Ascending aorta (tissue), 2 donors: Measurements from ENCODE around the gene RUSC1. TPM values are rescaled to one million over a fixed set of nuclear protein-coding genes. Genes with fewer than 3 reads are reported as not detected.
"Not testable (repeated sequence)": the region's sequence is repeated elsewhere in the genome, so short reads cannot be mapped to it uniquely, and the experiment has no call there.

ENCODE experiments used
- DNase-seq, 2 donors: peaks; one replicate each; pipeline ENCODE4 v3.0.0-alpha.2; 2019; ENCODE audit warnings: low spot score in 2 of 2
- H3K27ac ChIP-seq, 2 donors: fragments of 200-600 bp; sonication (generic); one replicate each; pipeline ENCODE4 v1.5.1; 2016 to 2017; ENCODE audit warnings: mild to moderate bottlenecking in 1 of 2
- H3K27me3 ChIP-seq: fragments of 200-600 bp; sonication (generic); one replicate; pipeline ENCODE4 v1.5.1; 2017
- H3K36me3 ChIP-seq, 2 donors: fragments of 200-600 bp; sonication (generic); one replicate each; pipeline ENCODE4 v1.5.1; 2016
- H3K4me1 ChIP-seq, 2 donors: fragments of 200-600 bp; sonication (generic); one replicate each; pipeline ENCODE4 v1.5.1; 2016 to 2017; ENCODE audit warnings: mild to moderate bottlenecking in 1 of 2
- H3K4me3 ChIP-seq, 2 donors: fragments of 200-600 bp; sonication (generic); one replicate each; pipeline ENCODE4 v1.5.1; 2016 to 2017; ENCODE audit warnings: mild to moderate bottlenecking in 1 of 2
- H3K9me3 ChIP-seq, 2 donors: fragments of 200-600 bp; sonication (generic); one replicate each; pipeline ENCODE4 v1.5.1; 2016
- CTCF ChIP-seq, 3 experiments: fragments of 200-600 bp in 2 of 3; fragments of 450-650 bp in 1 of 3; sonication (generic) in 2 of 3; IDR thresholded peaks; one replicate each; pipeline ENCODE4 v1.5.1; 2016 to 2019; ENCODE audit warnings: antibody characterized with exemption in 3 of 3, mild to moderate bottlenecking in 1 of 3, moderate library complexity in 1 of 3
- intact Hi-C: fragments of 100-400 bp; cut with DNase I; formaldehyde crosslinking; loops from one replicate; pipeline ENCODE4 v1.15.1; 2023
- total RNA-seq: library from RNA; depleted of rRNA; stranded (reverse); fragments of >200 nt; gene quantifications from one replicate; pipeline ENCODE4 v1.1.0, GENCODE V29; 2016

The RUSC1 gene
- total RNA-seq, 1 donor from 2014 or later = 18.4 TPM

GRCh38 chr1:155326020-155326526, 5.4 kb downstream of the RUSC1 start:
- no peaks in the 10 kb centered on the region for H3K27me3 ChIP-seq
- no peak overlapping the region for H3K27ac ChIP-seq
- peaks cover 35 to 40% of the 10 kb centered on the region in 2 donors for H3K36me3 ChIP-seq
- no peaks in the 10 kb centered on the region for H3K9me3 ChIP-seq
- no peak overlapping the region for H3K4me3 ChIP-seq
- DNase-seq = no peak
- H3K4me1 ChIP-seq = peaks cover 9 to 17% of the 10 kb centered on the region in 2 donors
- no peak for TF ChIP-seq CTCF (IDR thresholded peaks at IDR 0.05)
- intact Hi-C loops = no loop called here

GRCh38 chr1:155326631-155327037, 5.9 kb downstream of the RUSC1 start:
- intact Hi-C loops = no loop called here
- Histone ChIP-seq H3K4me3 (no peak overlapping the region), H3K36me3 (peaks cover 38 to 45% of the 10 kb centered on the region in 2 donors), H3K9me3 (no peaks in the 10 kb centered on the region), H3K27ac (no peak overlapping the region), H3K27me3 (no peaks in the 10 kb centered on the region), H3K4me1 (peaks cover 8 to 15% of the 10 kb centered on the region in 2 donors)
- DNase-seq = no peak
- no peak for TF ChIP-seq CTCF (IDR thresholded peaks at IDR 0.05)

GRCh38 chr1:155327981-155328380, 7.3 kb downstream of the RUSC1 start:
- no peak for TF ChIP-seq CTCF (IDR thresholded peaks at IDR 0.05)
- Histone ChIP-seq H3K4me3 (no peak overlapping the region), H3K36me3 (peaks cover 38 to 48% of the 10 kb centered on the region in 2 donors), H3K27ac (no peak overlapping the region), H3K27me3 (no peaks in the 10 kb centered on the region), H3K9me3 (no peaks in the 10 kb centered on the region), H3K4me1 (peaks cover 2 to 7% of the 10 kb centered on the region in 2 donors)
- intact Hi-C loops = no loop called here
- DNase-seq = no peak

- H3K9me3 ChIP-seq, H3K27me3 ChIP-seq, H3K4me1 ChIP-seq, DNase-seq, H3K4me3 ChIP-seq, intact Hi-C loops: not testable (repeated sequence)
- Histone ChIP-seq H3K36me3 (peaks cover 38 to 52% of the 10 kb centered on the region in 2 donors), H3K27ac (peak overlapping the region in 1 of 2 donors; percentile 32)
Measured at GRCh38 chr1:155328856-155329255, 8.2 kb downstream of the RUSC1 start.

GRCh38 chr1:155329980-155330598, 9.4 kb downstream of the RUSC1 start:
- H3K4me3 ChIP-seq = no peak overlapping the region
- H3K27me3 ChIP-seq = no peaks in the 10 kb centered on the region
- DNase-seq = no peak
- H3K36me3 ChIP-seq = peaks cover 42 to 59% of the 10 kb centered on the region in 2 donors
- intact Hi-C loops = no loop called here
- peaks cover 2 to 7% of the 10 kb centered on the region in 2 donors for H3K4me1 ChIP-seq
- TF ChIP-seq CTCF (IDR thresholded peaks at IDR 0.05) = no peak
- H3K27ac ChIP-seq = no peak overlapping the region
- H3K9me3 ChIP-seq = no peaks in the 10 kb centered on the region

- Histone ChIP-seq H3K9me3 (no peaks in the 10 kb centered on the region), H3K27me3 (no peaks in the 10 kb centered on the region), H3K4me3 (no peak overlapping the region), H3K36me3 (peaks cover 53 to 68% of the 10 kb centered on the region in 2 donors), H3K4me1 (no peaks in the 10 kb centered on the region), H3K27ac (no peak overlapping the region)
- TF ChIP-seq CTCF (IDR thresholded peaks at IDR 0.05) = no peak
- no peak for DNase-seq
- intact Hi-C loops = no loop called here
Measured at GRCh38 chr1:155334962-155335361, 14.3 kb downstream of the RUSC1 start.
